ENCODE measurements around the gene ARHGEF28. TPM values are rescaled to one million over a fixed set of nuclear protein-coding genes. Genes with fewer than 3 reads are reported as not detected.

The ARHGEF28 gene
- total RNA-seq, 1 donor from 2014 or later: 72.1 TPM

DNA sequence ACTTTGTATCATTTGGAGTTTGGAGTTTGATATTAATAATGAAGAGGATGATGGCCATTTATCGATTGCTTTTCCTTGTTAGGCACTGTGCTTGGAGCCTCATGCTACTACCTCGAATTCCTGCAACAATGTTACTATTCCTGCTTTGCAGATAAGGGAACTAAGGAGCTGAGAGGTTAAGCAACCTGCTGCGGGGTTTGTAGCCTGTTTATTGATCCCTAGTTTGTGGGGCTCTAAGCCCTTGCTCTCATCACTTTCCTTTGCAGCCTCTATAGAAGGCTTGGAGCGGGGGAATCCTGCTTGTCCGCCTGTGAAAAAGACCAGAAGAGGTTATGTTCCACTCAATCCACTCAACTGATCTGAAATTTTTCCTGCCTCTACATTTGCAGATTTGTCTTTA lies 15.8 kb downstream of the ARHGEF28 start:
- no peak overlapping the region for H3K4me3 ChIP-seq (ENCODE audit: low read depth, low read length)
- DNase-seq (ENCODE audit: low read depth): no peak
- TF ChIP-seq, protein P1, sequence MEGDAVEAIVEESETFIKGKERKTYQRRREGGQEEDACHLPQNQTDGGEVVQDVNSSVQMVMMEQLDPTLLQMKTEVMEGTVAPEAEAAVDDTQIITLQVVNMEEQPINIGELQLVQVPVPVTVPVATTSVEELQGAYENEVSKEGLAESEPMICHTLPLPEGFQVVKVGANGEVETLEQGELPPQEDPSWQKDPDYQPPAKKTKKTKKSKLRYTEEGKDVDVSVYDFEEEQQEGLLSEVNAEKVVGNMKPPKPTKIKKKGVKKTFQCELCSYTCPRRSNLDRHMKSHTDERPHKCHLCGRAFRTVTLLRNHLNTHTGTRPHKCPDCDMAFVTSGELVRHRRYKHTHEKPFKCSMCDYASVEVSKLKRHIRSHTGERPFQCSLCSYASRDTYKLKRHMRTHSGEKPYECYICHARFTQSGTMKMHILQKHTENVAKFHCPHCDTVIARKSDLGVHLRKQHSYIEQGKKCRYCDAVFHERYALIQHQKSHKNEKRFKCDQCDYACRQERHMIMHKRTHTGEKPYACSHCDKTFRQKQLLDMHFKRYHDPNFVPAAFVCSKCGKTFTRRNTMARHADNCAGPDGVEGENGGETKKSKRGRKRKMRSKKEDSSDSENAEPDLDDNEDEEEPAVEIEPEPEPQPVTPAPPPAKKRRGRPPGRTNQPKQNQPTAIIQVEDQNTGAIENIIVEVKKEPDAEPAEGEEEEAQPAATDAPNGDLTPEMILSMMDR (conservative IDR thresholded peaks at IDR 0.05; ENCODE audit: low read depth, low read length): no peak

DNA sequence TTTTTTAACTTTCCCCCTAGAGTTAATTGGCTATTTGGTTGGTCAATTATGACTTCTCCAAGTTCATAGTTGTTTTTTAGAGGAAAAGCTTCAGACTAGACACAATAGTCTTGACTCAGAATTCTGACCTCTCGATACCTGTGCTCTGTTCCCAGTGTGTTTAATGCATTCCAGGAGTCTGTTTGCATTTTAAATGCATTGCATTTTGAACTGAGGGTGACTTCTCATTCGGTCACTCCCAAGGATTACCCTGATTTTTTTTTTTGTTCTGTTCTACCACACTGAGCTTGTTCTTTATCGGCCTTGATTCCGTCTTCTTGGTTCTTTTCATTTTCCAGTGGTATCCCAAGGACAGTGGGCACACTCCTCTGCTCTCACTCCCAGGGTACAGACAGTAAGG lies 16.3 kb downstream of the ARHGEF28 start:
- no peak for DNase-seq (ENCODE audit: low read depth)
- no peak overlapping the region for H3K4me3 ChIP-seq (ENCODE audit: low read depth, low read length)
- TF ChIP-seq, protein P1 (conservative IDR thresholded peaks at IDR 0.05; ENCODE audit: low read depth, low read length): no peak

DNA sequence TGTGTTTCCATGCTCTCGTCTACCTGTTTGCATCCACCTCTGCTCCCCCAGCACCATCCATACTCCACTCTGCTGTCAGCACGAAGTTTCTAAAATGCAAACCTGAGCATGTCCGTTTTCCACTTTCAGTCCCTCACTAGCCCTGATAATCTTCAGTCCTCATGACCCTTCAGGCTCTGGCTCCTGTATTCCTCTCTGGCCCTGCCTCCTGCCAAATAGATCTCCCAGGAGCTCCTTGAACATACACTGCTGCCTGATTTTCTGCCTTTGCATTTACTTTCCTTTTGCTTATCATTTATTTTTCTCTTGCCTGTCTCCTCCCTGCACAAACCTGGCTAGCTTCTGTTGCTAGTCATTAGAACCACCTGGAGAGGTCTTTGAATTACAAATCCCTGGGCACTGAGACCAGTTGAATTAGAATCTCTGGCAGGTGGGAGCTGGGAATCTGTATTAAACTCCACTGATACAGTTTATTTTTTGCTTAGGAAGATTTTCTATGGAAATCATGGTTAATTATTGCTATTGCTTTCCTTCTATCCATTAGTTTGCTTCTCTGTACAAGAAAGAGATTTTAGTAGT lies 18.5 kb downstream of the ARHGEF28 start:
- no peak for DNase-seq (ENCODE audit: low read depth)
- H3K4me3 ChIP-seq (ENCODE audit: low read depth, low read length): no peak overlapping the region
- TF ChIP-seq, protein P1 (conservative IDR thresholded peaks at IDR 0.05; ENCODE audit: low read depth, low read length): no peak

DNA sequence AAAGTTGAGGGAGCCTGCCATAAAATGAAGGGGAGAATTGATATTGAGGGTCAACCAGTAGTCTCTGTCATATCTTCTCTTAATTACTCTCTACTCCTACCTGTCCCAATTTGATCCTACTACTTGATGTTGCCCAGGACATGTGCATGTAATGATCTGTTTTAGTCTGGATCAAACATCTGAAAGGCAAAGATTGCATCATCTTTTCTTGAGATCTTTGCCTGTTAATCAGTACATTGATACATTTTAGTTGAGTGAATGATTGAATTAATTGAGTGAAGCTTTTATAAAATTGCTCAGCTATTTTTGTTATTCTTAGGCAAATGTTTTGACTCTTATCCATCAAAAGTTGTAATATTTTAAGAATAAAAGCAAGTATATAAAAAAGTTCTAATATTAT lies 21.7 kb downstream of the ARHGEF28 start:
- TF ChIP-seq, protein P1 (conservative IDR thresholded peaks at IDR 0.05; ENCODE audit: low read depth, low read length): no peak
- DNase-seq (ENCODE audit: low read depth): no peak
- H3K4me3 ChIP-seq (ENCODE audit: low read depth, low read length): no peak overlapping the region

DNA sequence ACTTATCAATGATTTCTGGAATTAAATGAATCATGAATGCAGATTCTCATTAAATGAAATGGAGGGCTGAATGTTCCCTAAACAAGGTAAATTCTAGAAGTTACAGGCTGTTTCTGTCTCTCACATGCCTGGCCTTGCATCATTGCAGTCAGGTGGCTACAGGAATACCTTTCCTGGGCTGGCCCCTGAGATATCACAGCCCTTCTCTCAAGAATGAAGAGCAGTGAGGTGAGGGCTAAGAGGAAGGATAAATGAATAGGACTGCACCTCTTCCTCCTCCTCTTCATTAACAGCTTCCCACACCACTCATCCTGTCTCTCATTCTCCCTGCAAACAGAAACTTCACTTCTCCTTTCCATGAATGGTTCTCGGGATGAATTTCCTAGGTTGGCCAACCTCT lies 22.5 kb downstream of the ARHGEF28 start:
- DNase-seq (ENCODE audit: low read depth): no peak
- H3K4me3 ChIP-seq (ENCODE audit: low read depth, low read length): no peak overlapping the region
- TF ChIP-seq, protein P1 (conservative IDR thresholded peaks at IDR 0.05; ENCODE audit: low read depth, low read length): no peak

DNA sequence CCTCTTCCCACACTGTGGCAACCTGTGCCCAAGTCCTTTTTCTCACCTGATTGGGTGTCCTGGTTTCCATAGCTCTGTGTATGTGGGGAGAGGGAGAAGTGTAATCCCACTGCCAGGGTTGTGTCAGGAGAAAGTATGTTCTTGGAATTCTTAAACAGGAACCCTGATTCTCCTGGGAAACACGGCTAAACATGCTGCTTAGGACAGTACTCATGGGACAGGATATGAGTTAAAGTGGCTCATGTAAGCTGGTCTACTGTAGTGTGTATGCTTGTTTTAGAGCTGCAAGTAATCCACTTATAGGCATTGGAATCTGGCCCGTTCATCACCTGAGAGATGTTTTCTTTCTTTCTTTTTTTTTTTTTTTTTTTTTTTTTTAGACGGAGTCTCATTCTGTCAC lies 23.9 kb downstream of the ARHGEF28 start:
- TF ChIP-seq, protein P1 (conservative IDR thresholded peaks at IDR 0.05; ENCODE audit: low read depth, low read length): no peak
- H3K4me3 ChIP-seq (ENCODE audit: low read depth, low read length): no peak overlapping the region
- no peak for DNase-seq (ENCODE audit: low read depth)

DNA sequence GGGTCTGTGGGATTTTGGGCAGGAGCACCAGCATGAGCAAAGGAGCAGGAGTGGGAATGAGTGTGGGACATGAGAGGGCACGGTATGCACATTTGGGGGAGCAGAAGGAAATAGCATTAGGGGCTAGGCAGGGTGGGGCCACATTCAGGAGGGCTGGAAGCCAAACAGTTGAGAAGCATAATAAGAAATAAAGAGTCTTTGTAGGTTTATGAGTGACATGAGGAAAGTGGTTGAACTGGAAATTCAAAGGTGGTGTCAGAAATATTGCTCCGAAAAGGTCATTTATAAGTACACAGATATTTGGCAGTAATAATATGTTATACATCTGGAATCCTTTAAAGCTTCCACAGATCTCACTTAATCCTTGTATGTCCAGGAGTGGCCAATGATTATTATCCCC lies 26.4 kb downstream of the ARHGEF28 start:
- no peak for DNase-seq (ENCODE audit: low read depth)
- H3K4me3 ChIP-seq (ENCODE audit: low read depth, low read length): no peak overlapping the region
- TF ChIP-seq, protein P1 (conservative IDR thresholded peaks at IDR 0.05; ENCODE audit: low read depth, low read length): no peak
